ENCODE measurements around the gene NOP14.

The NOP14 gene

GRCh38 chr4:2900741-2901140, 62.5 kb downstream of the NOP14 start:
- H3K4me3 ChIP-seq (ENCODE audit: low read depth, low read length), result no peak overlapping the region
- DNase-seq (ENCODE audit: low read depth), result no peak

GRCh38 chr4:2898001-2898400, 65.2 kb downstream of the NOP14 start:
- no peak for DNase-seq (ENCODE audit: low read depth)
- no peak overlapping the region for H3K4me3 ChIP-seq (ENCODE audit: low read depth, low read length)

- DNase-seq (ENCODE audit: low read depth), result no peak
Observed at GRCh38 chr4:2893772-2894171, 69.4 kb downstream of the NOP14 start.

GRCh38 chr4:2891294-2891693, 71.9 kb downstream of the NOP14 start:
- no peak overlapping the region for H3K4me3 ChIP-seq (ENCODE audit: low read depth, low read length)
- peak; percentile 16 for DNase-seq (ENCODE audit: low read depth)

More at GRCh38 chr4:2893772-2894171, 69.4 kb downstream of the NOP14 start:
- no peak overlapping the region for H3K4me3 ChIP-seq (ENCODE audit: low read depth, low read length)

- no peak for DNase-seq (ENCODE audit: low read depth)
- H3K4me3 ChIP-seq (ENCODE audit: low read depth, low read length), result no peak overlapping the region
Observed at GRCh38 chr4:2888886-2889285, 74.3 kb downstream of the NOP14 start.

Data from skeletal muscle cell (primary cell).